Right ventricle myocardium superior (tissue), 1 donor: ENCODE measurements around the gene CC2D1B. TPM values are rescaled to one million over a fixed set of nuclear protein-coding genes. Genes with fewer than 3 reads are reported as not detected.
A peak's percentile ranks its signal among the peaks of the same experiment; 100 is the strongest.

ENCODE experiments used
- ATAC-seq: fragments of 200-7000 bp; cut with Tn5 transposase; one replicate; pipeline ENCODE4 v1.9.1; 2020; ENCODE audit warnings: mild to moderate bottlenecking; ENCODE audit not compliant: poor library complexity
- DNase-seq: peaks from one replicate; pipeline ENCODE4 v3.0.0-alpha.2; 2020
- intact Hi-C: fragments of 100-400 bp; cut with DNase I; formaldehyde crosslinking; loops from one replicate; pipeline ENCODE4 v1.11.2; 2022
- total RNA-seq: library from RNA; stranded (reverse); fragmentation: NEBNext Ultra II Directional; extraction: Animal tissue kit (Norgen Biotek cat#: 25700); gene quantifications from one replicate; pipeline ENCODE4 v1.2.1, GENCODE V29; 2021
- donor health status: DM: no; HTN: yes; CAD: no; lungs with severe emphysema.

Gene CC2D1B
- total RNA-seq, 1 donor from 2014 or later: 11.7 TPM

GRCh38 chr1:52365071-52365745 is 797 bp downstream of the CC2D1B start:
- ATAC-seq (peak; percentile 7), DNase-seq (peak; percentile 58)
- intact Hi-C loops: no loop called here

DNA sequence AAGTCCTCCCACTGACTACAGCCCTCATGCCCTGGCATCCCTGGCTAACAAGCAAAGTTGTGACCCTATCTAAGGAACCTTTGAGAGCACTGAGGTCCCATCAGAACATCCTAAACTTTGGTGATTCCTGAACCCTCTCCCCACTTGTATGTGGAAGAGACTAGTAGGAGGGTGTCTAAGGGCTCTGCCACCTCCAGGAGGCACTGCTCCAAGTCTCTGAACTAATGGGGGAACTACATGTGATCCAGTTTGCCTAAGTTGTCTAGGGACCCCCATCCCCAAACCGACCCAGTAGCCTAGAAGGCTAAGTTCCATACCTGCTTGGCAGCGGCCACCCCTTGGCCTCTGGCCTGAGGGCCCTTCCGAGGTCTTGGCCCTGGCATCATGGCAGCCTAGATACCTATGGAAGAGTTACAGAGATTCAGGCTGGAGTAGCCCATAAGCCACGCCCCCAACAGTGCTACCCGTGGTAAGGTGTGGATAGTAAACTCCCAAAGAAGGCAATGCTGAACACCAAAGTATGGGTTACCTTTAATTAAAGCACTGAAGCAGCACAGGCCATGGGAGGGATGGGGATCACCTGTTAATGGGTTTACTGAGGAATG is 1.7 kb downstream of the CC2D1B start:
- ATAC-seq (no peak), DNase-seq (no peak)
- intact Hi-C loops: no loop called here

DNA sequence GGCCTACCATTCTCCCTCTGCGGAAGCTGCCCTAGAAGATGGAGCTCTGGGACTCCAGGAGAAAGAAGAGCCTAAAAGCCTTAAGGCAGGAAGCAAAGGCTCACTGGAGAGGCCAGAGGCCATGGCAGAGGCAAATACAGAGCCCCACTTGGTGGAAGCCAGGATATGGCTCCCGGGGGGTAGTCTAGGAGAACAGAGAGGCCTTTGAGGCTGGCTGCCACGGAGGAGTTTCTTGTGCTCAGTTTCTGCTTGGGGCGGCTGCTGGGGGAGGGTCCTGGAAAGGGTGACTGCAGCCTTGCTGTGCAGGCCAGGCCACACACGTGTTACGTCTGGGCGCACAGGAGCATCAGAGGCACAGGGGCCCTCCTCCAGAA is 5.4 kb downstream of the CC2D1B start:
- no peak for ATAC-seq
- intact Hi-C loops: no loop called here
- no peak for DNase-seq

DNA sequence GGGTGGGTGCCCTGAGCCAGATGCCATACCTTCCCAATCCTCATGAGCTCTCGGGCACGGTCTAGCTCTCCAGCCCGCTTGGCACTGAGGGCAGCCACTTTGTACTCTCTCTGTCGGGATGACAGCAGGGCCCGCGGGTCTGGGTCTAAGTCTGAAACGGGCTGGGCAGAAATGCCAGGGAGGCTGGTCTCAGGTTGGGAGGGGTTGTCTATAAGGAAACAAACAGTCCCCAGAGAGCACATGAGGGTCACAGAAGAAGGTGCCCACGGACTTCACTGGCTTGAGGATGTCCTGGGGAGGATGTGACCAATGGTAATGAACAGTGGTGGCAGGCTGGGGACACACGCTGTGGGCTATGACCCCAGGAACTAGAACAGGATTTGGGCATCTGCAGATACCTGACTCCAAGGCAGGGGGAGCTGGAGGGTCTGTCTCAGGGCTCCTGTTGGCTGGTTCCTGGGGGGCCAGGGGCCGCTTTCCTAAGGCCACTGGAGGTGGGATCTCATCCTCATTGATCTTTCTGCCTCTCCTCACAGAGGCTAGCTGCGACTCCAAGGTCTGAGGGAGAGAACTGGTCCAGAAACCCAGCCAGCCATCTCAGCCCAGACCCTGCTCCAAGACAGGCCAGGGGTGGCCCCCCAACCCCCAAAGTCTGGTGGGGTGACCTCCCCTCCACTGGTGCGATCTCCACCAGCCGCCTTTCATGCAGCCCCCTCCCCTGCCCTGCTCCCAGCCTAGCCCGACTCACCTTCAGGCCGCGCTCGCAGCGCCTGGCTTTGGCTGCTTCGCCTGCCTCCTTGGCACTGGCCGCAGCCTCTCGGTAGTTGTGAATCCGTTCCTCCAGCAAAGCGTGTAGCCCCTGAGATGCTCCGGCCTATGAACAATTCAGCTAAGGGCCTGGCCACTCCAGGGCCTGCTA is 6.1 kb downstream of the CC2D1B start:
- intact Hi-C loops: no loop called here
- DNase-seq: no peak
- no peak for ATAC-seq

DNA sequence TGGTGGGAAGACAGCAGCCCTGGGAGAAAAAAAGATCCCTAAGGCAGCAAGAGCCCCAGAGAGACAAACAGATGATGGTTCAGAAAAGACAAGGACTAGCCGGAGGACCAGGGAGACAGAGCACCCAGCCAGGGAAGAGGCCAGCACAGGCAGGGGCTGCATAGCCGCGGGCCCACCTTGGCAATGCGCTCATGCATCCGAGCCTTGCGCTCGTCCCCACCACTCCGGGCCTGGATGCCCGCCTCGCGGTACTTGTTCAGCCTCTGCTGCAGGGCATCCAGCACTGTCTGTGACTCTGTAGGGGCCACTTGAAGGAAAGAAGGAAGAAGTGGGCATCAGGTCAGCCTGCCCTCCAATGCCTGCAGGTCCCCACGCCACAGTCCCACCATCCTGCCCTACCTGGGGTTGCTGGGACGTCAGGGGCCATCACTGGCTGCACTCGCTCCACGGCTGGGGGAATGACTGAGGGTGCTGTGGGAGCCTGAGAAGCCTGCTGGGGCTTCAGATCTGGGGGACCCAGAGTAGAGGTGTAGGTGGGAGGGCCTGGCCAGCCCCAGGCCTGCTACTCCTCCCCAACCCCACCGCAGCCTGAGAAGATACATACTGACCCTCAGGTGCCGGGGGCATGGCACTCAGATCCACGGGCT is 7.0 kb downstream of the CC2D1B start:
- intact Hi-C loops: no loop called here
- no peak for ATAC-seq
- no peak for DNase-seq

DNA sequence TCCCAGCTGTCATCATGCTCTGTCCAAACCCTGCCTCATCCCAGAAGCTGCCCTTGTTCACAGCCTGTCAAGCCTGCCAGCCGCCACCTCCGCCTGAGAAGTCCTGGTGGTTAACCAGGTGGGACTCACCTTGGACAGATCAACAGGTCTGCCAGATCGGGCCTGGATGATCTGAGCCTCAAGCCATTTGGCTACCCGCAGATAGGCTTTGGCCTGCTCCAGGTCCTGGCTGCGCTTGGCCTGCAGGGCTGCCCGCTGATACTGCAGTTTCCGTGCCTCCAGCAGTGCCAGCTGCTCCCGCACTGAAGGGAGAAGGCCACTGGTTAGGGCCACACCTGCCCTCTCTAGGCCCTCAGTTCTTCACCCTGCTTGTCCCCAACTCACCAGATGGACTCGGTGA is 8.6 kb downstream of the CC2D1B start:
- ATAC-seq (no peak), DNase-seq (no peak)
- intact Hi-C loops: no loop called here

- ATAC-seq (no peak), DNase-seq (no peak)
- intact Hi-C loops: no loop called here
Measured at GRCh38 chr1:52356818-52357355, 9.1 kb downstream of the CC2D1B start.

DNA sequence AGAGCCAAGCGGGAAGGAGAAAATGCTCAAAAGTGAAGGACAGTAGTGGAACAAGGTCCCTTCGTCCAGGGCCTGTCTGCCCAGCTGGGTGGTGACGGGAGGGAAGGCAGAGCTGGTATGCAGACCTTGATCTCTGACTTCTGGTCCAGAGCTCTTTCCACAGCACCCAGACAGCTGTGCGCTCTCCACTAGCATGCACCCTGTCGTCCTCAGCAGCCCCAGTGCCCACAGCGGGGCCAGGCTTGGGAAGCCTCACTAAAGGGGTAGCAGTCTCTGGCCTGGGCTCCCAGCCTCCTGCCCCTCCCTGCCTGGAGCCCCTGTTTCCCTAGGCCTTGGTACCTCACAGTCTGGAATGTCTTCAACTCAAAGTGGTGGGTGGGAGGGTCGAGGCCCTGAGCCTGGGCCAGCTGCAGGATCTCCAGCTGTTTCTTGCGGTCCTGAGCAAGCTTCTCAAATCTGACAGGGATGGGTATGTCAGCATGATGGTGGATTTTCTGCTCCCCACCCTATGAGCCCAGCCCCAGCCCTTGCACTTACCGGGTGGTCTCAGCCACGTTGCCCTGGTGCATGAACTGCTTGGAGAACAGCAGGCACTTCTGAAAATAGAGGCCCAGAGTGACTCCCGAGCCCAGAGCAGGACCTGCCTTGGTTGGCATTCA is 10.0 kb downstream of the CC2D1B start:
- intact Hi-C loops: no loop called here
- DNase-seq: no peak
- ATAC-seq: no peak

GRCh38 chr1:52355436-52355835 is 10.6 kb downstream of the CC2D1B start:
- DNase-seq (no peak), ATAC-seq (no peak)
- intact Hi-C loops: no loop called here

GRCh38 chr1:52352690-52353089 is 13.3 kb downstream of the CC2D1B start:
- DNase-seq (no peak), ATAC-seq (no peak)
- intact Hi-C loops: no loop called here

GRCh38 chr1:52348704-52349300 is 17.2 kb downstream of the CC2D1B start:
- intact Hi-C loops: no loop called here
- ATAC-seq: peak; percentile 38

DNA sequence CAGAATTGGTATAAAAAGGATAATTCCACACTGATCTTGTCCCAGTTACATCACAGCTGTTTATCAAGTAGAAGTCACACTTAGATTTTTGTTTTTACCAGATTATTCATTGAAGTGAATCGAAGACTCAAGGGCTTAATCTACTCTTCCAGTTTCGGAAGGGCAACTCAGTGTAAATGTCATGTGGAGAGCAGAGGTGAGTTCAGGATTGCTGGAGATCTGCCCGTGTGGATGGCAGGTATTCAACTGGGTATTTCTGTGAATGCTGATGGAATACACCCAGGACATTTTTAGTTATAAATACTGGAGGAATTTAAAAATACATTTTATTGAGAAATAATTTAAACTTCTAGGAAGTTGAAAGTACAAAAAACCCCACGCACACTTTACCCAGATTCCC is 19.4 kb downstream of the CC2D1B start:
- intact Hi-C loops: no loop called here
- DNase-seq (no peak), ATAC-seq (no peak)

More at GRCh38 chr1:52348704-52349300, 17.2 kb downstream of the CC2D1B start:
- DNase-seq: no peak

DNA sequence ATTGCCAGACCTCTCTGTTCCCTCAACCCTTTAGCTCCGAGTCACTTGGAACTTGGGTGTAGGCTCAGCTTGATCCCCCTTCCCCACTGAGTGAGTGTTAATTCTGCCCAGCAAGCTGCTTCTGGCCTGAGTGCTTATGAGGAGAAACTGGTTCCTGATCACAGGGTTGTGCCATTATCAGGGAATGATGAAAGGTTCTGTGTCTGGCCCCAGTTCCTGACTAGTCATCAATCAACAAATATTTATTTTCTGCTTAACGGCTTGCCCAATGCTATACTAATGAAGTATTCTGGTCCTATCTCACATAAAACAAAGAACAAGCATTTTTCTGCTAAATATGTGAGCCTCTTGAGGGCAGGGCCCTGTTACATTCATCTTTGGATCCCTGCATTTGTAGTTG is 20.8 kb downstream of the CC2D1B start:
- ATAC-seq: no peak

GRCh38 chr1:52343979-52344378 is 22.0 kb downstream of the CC2D1B start:
- no peak for DNase-seq
- intact Hi-C loops: no loop called here
- ATAC-seq: no peak

More for the DNA sequence above, 20.8 kb downstream of the CC2D1B start:
- intact Hi-C loops: no loop called here
- no peak for DNase-seq

- ATAC-seq (no peak), DNase-seq (no peak)
- intact Hi-C loops: no loop called here
Measured at GRCh38 chr1:52341655-52342260, 24.2 kb downstream of the CC2D1B start.

- no peak for ATAC-seq
- no peak for DNase-seq
- intact Hi-C loops: no loop called here
Measured at GRCh38 chr1:52337439-52337838, 28.6 kb downstream of the CC2D1B start.

GRCh38 chr1:52334906-52335528 is 31.0 kb downstream of the CC2D1B start:
- DNase-seq: no peak
- ATAC-seq: no peak
- intact Hi-C loops: no loop called here
